HG02798 (cell line): ENCODE data around the gene FANCM.

Experiments used
- ATAC-seq: cut with Tn5 transposase; IDR thresholded peaks from one replicate; pipeline ENCODE4 v1.9.1; 2021; ENCODE audit warnings: mild to moderate bottlenecking; ENCODE audit not compliant: unreplicated experiment, poor library complexity

The FANCM gene

DNA sequence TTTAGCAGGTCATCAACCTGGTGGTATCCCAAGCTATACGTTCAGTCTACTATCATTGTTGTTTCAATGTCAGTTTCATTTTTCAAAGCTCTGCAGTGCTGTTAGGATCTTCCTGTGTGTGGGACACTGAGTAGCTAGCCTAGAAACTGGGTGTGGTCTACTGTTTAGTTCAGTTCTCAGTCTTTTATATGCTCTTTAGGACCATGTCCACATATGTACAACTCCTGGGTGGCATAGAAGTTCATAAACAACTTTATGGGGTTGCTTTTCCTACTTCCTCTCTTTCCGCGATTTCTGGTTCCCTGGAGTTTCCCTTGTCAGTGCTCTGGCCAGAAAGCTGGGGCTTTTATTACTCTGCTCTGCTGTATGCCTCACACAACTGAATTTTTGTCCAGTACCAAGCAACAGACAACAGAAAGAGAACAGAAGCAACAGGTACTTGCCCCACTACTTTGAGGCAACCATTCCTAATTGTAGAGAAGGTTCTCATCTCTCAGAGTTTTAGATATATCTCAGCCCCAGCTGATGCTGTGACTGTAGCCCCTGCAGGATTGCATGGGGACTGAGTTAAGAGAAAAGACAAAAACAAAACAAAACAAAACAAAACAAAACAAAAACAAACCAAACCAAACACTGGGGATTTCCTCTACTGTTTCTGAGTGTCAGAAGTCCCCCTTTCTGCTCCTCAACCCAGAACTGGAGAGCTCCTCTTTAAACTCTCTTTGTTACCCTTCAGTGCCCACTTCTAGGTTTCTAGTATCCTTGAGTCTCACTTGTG lies 86.9 kb downstream of the FANCM start:
- ATAC-seq, result peak; percentile 62

DNA sequence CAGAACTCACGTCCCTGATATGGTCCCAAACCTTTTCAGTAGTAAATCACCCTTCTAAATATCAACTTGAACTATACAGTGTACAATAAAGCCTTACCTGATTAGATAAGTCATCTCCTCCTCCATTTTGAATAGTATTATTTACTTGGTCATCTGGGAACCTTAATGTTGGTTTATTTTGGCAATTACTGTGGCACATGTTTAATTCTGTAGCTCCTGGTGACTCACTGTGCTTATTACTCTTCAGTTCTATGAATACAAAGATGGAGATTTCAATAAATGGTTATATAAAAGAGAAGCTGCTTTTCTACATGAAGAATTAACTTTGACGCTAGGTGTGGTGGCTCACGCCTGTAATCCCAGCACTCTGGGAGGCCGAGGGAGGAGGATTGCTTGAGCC lies 91.8 kb downstream of the FANCM start:
- no peak for ATAC-seq

DNA sequence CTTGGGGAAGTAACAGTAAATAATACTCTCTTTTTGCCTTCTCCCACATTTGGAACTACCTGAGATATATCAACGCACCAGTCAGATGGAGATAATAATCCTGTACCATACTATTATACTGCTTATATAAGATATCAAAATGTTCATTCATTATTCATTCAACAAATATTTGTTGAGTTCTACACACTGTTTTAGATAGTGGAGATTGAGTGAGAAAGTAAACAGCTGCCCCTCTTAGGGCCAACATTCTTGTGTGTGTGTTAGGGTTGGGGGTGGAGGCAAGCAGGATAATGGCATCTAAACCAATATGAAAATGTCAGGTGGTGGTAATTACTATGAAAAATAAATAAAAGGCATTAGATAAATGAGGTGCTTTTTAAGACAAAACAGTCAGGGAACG lies 103.3 kb downstream of the FANCM start:
- no peak for ATAC-seq

DNA sequence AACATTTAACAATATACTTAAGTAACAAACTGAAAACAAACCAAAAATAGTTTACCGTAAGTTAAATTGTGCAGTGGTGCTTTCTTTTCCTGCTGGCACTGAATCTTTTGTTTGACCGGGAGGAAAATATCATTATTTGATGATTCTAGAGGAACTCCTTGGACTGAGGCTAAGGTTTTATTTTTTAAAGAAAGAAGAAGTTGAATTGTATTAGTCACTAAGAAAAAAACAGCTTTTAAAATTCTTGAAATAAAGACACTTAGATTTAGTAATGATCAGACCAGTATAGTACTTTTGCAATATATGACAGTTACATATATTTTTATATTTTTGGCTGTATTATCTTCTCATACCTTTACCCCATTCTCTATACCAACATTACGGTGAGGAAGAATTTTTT lies 107.0 kb downstream of the FANCM start:
- no peak for ATAC-seq

DNA sequence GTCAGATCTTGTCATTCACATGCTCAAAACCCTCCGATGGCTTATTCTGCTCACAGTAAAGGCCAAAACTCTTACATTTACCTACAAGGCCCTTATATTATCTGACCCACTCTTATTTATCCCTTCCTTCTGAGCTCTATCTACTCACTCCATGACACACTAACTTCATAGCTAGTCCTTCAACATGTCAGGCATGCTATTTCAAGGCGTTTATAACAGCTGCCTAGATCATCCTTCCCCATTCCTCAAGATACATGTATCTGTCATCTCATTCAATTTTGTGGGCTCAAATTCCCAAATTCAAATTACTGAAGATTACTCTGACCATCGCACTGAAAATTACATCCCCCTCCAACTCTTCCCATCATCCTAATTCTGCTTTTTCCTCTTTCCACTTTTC lies 110.4 kb downstream of the FANCM start:
- no peak for ATAC-seq

DNA sequence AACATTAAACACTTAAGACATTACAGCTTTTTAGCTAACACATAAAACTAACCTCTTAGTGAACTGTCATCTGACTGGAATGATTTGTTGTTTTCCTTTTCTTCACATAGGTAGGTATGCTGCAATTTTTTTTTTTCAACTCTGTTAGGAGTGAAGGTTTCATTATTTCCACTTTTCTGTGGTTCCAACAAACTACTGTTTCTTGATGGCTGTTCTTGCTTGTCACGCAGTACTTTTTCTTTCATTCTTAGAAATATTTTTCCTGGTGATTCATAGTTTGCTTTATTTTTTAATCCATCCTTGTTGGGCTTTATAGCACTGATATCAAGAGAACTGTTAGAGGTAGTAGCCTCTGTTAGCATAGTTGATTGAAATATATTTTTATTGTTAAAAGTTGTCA lies 111.0 kb downstream of the FANCM start:
- no peak for ATAC-seq

DNA sequence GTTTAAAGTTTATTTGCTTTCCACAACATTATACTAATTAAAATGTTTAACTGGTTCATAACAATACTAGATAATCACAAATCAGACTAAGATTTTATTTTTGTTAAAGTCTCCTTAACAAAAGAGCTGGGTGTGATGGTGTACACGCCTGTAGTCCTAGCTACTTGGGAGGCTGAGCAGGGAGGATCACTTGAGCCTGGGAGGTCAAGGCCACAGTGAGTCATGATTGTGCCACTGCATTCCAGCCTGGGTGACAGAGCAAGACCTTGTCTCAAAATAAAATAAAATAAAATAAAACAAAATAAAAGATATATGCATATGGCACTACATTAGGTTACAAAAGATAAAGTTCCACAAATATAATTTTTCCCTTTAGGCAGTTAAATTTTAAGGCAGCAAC lies 111.7 kb downstream of the FANCM start:
- ATAC-seq, result no peak

DNA sequence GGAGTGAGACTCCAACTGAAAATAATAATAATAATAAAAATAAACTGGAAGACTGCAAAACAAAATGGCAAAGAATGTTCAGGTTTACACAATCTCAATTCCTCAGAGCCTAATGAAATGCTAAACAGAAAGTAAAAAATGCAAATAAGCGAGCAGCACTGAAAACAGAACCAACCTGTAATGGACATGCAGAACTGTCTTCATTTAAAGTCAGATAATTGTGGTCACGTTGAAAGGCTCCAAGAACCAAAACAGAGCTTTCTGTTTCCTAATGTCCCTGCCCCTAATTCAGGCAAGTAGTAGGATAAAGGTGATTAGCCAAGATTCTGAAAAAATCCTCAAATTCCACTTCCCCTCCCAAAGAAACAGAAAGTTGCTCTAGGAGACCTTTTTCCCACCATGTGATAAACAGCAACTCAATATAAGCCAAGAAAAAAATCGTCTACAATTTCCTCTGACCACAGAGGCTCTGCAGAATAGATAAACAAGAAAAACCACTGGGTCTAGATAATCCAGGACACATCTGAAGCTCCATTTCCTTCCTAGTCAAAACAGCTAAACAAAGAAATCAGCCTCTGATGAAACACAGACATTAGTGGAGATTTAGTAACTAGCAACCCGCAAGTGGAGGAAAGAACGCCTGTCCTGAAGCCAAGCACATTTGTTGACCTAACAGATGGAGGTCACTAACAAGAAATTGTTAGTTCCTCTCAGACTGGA lies 114.3 kb downstream of the FANCM start:
- ATAC-seq, result peak; percentile 32
